IPS-18c (cell line): ENCODE results near the gene HAGHL.
A peak's percentile ranks its signal among the peaks of the same experiment; 100 is the strongest.

Source experiments
- H3K4me3 ChIP-seq: 2 replicates; pipeline ENCODE4 v1.7.0; 2013; ENCODE audit warnings: low read depth, mild to moderate bottlenecking, low read length, moderate library complexity; ENCODE audit not compliant: insufficient read depth
- H3K9me3 ChIP-seq: one replicate; pipeline ENCODE4 v1.6.1; 2013; ENCODE audit warnings: mild to moderate bottlenecking, low read length, moderate library complexity; ENCODE audit not compliant: control insufficient read depth, insufficient read depth

Gene HAGHL

DNA sequence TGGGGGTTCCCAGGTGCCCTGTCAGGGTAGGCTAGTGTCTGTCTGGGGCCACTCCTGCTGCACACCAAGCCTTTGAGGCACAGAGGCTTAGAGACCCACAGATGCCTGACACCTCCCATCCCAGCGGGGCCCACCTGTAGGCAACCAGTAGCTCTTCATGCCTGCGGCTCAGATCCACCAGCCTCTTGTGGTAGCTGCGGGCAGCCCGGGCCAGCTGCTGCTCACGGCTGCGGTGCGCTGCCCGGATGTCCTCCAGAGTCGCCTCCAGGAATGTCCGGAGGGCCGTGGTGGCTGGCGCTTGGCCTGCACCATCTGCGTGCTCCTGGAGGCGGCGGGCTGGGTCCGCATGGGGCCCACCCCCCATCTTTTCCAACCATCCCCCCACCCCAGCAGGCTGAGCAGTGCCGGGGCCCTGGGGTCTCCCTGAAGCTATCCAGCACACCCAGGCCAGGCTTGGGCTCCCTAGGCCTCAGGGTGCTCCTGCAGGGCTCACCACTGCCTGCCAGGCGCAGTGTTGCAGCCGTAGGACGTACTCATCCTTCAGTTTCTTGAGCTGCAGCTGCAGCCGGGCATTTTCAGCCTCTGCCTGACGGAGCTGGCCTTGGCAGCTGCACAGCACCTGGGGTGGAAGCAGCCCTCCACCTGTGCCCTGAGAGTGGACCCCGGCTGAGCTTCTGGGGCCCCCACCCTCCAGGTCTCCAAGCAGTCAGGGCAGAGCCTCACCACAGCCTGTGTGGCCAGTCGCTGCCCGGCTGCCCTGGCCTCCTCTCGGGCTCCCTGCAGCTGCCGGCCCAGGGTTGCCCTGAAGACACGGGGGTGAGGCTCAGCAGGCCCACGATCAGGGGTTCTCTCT lies 2.5 kb upstream of the HAGHL start:
- H3K4me3 ChIP-seq: no peak overlapping the region

DNA sequence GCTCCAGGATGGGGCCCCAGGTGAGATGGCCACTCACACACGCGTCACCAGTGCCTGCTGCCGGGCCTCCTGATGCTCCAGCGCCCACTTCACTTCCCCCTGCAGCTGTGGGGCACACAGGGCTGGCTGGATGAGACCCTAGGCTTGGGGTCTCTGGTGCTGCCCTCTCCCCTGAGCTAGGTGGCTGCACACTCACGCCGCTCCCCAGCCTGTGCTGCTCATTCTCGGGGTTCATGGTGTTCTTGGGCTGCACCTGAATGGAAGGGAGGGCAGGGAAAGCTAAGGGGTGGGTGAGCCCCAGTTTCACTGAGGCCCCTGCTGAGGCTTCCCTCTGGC lies 1.9 kb upstream of the HAGHL start:
- peaks cover 3% of the 10 kb centered on the region for H3K9me3 ChIP-seq
- no peak overlapping the region for H3K4me3 ChIP-seq

More for the DNA sequence above, 2.5 kb upstream of the HAGHL start:
- peaks cover 3% of the 10 kb centered on the region for H3K9me3 ChIP-seq

DNA sequence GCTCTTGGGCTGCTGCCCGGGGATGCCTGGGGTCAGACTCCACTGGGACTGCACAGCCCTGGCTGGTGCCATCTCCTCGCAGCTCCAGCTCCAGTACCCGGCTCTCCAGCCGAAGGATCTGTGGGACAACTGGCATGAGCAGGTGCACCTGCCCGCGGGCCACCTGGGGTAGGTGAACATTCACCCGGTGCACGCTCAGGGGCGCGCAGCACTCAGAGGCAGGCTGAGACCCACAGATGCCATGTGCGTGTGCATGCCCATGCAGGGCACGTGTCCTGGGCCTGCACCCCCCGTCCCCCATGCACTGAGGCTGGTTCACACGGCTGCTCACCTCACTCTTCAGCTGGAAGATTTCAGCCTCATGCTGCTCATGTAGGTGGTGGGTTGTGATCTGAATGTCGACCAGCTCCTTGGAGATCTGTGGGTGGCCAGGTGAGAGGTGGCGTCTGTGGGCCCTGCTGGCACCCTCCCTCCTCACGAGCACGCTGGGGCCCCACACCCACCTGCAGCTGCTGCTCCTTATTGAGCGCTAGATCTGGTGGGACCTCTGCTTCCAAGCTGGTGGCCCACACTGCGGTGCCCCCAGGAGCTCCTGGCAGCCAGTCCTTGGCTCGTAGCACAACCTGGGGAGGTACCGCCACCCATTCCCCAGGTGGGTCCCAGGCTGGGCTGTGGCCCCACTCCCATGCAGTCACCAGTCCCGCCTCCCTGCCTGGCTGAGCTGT lies 1.3 kb upstream of the HAGHL start:
- no peak overlapping the region for H3K4me3 ChIP-seq

DNA sequence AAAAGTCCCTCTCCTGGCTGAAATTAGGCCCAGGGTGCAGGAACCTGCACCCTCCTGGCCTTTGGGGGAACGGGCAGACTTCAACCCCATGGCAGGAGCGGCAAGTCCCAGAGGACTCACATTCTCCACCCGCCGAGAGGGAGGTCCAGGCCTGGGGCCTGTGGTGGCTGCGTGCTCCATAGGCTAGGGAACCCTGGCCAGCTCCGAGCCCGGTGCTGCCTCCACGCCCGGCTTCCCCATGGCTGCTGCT lies 793 bp upstream of the HAGHL start:
- peaks cover 3% of the 10 kb centered on the region for H3K9me3 ChIP-seq
- peak overlapping the region; percentile 55; the same call in 1 of the 2 replicates for H3K4me3 ChIP-seq

More for the DNA sequence above, 1.3 kb upstream of the HAGHL start:
- H3K9me3 ChIP-seq: peaks cover 3% of the 10 kb centered on the region

DNA sequence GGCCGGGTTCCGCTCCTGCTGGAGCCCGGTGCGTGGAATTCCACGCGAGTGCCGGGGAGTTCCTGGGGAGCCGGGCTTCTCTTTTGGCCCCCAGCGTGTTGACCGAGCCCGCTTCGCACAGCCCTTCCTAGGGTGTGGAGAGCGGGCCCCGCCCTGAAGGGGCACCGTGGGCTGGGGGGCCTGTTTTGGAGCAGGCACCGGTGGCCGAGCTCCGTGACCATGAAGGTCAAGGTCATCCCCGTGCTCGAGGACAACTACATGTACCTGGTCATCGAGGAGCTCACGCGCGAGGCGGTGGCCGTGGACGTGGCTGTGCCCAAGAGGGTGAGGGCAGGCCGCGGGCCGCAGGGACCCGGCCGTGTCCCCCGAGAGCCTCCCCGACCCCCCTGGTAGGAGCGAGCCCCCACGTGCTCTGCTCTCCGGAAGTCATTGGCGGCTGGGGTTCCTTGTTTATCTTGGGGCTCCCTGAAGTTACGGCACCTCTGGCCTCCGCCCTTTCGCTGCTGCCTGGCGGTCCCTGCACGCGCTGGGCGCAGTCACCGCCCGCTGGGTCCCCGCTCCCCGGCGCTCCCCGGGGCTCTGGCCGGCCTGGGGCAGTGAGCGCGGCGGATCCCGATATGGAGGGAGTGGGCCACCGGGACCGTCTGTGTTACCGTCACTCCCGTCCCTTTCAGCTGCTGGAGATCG lies 528 bp downstream of the HAGHL start:
- H3K4me3 ChIP-seq: peak overlapping the region; percentile 65
- peaks cover 3% of the 10 kb centered on the region for H3K9me3 ChIP-seq

DNA sequence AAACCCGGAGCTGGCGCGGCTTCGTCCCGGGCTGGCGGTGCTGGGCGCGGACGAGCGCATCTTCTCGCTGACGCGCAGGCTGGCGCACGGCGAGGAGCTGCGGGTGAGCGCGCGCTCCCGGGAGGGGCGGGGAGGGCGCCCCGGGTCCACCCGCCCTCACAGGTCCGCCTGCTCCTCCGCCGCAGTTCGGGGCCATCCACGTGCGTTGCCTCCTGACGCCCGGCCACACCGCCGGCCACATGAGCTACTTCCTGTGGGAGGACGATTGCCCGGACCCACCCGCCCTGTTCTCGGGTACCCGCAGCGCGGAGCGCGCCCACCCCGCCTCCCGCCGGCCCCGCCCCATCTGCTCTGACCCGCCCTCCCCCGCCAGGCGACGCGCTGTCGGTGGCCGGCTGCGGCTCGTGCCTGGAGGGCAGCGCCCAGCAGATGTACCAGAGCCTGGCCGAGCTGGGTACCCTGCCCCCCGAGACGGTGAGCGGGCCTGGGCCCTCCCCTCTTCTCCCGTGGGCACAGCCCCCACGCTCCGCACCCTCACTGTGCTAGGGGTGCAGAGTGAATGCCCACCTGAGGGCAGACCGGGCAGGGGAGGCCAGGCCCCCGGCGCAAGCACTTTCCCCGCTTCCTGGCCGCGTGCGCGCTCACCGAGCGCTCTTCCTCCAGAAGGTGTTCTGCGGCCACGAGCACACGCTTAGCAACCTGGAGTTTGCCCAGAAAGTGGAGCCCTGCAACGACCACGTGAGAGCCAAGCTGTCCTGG lies 1.4 kb downstream of the HAGHL start:
- H3K4me3 ChIP-seq: peak overlapping the region; percentile 61

GRCh38 chr16:728890-729744 lies 2.2 kb downstream of the HAGHL start:
- Histone ChIP-seq H3K4me3 (peak overlapping the region; percentile 61), H3K9me3 (peaks cover 3% of the 10 kb centered on the region)

More for the DNA sequence above, 1.4 kb downstream of the HAGHL start:
- peaks cover 3% of the 10 kb centered on the region for H3K9me3 ChIP-seq

GRCh38 chr16:729768-730665 lies 3.1 kb downstream of the HAGHL start:
- H3K4me3 ChIP-seq: no peak overlapping the region

DNA sequence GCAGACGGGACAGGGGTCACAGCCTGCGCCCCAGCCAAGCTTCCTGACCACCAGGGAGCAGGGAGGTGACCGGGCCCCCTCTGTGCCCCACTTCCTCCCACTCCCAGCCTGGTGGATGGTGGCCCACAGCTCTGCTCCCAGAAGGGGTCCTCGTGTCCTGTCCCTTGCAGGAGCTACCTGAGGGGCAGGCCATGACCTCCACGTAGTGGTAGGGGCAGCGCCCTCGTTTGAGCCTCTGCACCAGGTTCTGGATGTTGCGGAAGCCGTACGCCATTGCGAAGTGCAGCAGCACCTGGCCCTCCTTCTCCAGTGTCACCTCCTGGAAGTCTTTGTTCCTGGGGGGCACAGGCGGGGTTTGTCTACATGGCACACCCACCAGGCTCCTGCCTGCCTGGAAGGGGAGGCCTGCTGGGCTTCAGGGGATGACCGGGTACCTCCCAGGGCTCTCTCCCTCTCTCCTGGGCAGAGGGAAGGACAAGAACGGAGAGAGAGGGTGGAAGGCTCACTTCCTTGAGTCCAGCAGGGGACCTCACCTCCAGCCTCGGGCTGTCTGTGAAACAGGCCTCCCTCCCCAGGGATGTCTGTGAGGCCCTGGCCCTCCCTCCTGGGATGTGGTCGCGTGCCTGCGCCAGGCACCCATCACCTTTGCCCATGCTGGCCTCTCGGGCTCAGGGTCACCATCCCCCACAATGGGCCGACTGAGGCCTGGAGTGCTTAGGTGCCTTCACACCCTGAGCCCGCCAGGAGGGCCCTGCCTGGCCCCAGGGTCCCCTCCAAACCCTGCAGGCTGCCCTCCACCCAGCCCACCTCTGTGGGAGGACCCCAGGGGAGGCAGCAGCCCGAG lies 4.0 kb downstream of the HAGHL start:
- H3K4me3 ChIP-seq: no peak overlapping the region

More at GRCh38 chr16:729768-730665, 3.1 kb downstream of the HAGHL start:
- H3K9me3 ChIP-seq: peaks cover 3% of the 10 kb centered on the region

GRCh38 chr16:732332-732731 lies 5.4 kb downstream of the HAGHL start:
- H3K4me3 ChIP-seq: no peak overlapping the region
- H3K9me3 ChIP-seq: no peaks in the 10 kb centered on the region

More for the DNA sequence above, 4.0 kb downstream of the HAGHL start:
- no peaks in the 10 kb centered on the region for H3K9me3 ChIP-seq

- Histone ChIP-seq H3K9me3 (no peaks in the 10 kb centered on the region), H3K4me3 (no peak overlapping the region)
Observed at GRCh38 chr16:732936-733335, 6.0 kb downstream of the HAGHL start.

GRCh38 chr16:733382-734207 lies 6.7 kb downstream of the HAGHL start:
- H3K9me3 ChIP-seq: no peaks in the 10 kb centered on the region
- no peak overlapping the region for H3K4me3 ChIP-seq

GRCh38 chr16:734208-734980 lies 7.5 kb downstream of the HAGHL start:
- H3K4me3 ChIP-seq: no peak overlapping the region
- H3K9me3 ChIP-seq: no peaks in the 10 kb centered on the region
